ENCODE results near the gene ATG10.

DNA sequence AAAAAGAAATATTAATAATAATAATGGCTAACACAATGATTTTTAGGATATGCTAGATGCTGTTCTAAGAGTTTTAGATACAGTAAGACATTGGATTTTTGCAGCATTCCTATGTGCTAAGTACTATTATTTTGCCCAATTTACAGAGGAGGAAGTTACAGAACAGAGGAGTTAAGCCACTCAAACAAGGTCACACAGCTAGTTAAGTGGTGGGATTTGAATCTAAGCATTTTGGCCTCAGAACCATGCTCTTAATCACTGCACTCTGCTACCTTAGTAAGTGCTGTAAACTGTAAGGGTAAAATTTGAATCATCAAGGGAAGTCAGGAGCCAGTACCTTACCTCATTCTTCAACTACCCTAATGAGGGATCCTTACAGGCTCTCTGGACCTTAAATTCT, 280.9 kb downstream of the ATG10 start:
- no peak for TF ChIP-seq POLR2AphosphoS5 (IDR thresholded peaks at IDR 0.05; ENCODE audit: low read depth, low read length)
- TF ChIP-seq SIN3A (IDR thresholded peaks at IDR 0.05; ENCODE audit: borderline replicate concordance, insufficient read depth, low read length): no peak
- TF ChIP-seq TAF1 (IDR thresholded peaks at IDR 0.05; ENCODE audit: borderline replicate concordance, insufficient read depth, low read length): no peak
- TF ChIP-seq, protein P1, sequence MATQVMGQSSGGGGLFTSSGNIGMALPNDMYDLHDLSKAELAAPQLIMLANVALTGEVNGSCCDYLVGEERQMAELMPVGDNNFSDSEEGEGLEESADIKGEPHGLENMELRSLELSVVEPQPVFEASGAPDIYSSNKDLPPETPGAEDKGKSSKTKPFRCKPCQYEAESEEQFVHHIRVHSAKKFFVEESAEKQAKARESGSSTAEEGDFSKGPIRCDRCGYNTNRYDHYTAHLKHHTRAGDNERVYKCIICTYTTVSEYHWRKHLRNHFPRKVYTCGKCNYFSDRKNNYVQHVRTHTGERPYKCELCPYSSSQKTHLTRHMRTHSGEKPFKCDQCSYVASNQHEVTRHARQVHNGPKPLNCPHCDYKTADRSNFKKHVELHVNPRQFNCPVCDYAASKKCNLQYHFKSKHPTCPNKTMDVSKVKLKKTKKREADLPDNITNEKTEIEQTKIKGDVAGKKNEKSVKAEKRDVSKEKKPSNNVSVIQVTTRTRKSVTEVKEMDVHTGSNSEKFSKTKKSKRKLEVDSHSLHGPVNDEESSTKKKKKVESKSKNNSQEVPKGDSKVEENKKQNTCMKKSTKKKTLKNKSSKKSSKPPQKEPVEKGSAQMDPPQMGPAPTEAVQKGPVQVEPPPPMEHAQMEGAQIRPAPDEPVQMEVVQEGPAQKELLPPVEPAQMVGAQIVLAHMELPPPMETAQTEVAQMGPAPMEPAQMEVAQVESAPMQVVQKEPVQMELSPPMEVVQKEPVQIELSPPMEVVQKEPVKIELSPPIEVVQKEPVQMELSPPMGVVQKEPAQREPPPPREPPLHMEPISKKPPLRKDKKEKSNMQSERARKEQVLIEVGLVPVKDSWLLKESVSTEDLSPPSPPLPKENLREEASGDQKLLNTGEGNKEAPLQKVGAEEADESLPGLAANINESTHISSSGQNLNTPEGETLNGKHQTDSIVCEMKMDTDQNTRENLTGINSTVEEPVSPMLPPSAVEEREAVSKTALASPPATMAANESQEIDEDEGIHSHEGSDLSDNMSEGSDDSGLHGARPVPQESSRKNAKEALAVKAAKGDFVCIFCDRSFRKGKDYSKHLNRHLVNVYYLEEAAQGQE (IDR thresholded peaks at IDR 0.05; ENCODE audit: insufficient read depth in 1 of 2, low read depth in 2 of 2, low read length in 2 of 2): no peak
- no peak for TF ChIP-seq FOXP2 (optimal IDR thresholded peaks at IDR 0.05; ENCODE audit: borderline replicate concordance, extremely low read depth, extremely low read length, insufficient read depth)
